Retina (tissue), 1 donor: ENCODE data around the gene ST6GALNAC3.

Source experiments
- DNase-seq: peaks from one replicate; pipeline ENCODE4 v3.0.0-alpha.2; 2016

The ST6GALNAC3 gene

DNA sequence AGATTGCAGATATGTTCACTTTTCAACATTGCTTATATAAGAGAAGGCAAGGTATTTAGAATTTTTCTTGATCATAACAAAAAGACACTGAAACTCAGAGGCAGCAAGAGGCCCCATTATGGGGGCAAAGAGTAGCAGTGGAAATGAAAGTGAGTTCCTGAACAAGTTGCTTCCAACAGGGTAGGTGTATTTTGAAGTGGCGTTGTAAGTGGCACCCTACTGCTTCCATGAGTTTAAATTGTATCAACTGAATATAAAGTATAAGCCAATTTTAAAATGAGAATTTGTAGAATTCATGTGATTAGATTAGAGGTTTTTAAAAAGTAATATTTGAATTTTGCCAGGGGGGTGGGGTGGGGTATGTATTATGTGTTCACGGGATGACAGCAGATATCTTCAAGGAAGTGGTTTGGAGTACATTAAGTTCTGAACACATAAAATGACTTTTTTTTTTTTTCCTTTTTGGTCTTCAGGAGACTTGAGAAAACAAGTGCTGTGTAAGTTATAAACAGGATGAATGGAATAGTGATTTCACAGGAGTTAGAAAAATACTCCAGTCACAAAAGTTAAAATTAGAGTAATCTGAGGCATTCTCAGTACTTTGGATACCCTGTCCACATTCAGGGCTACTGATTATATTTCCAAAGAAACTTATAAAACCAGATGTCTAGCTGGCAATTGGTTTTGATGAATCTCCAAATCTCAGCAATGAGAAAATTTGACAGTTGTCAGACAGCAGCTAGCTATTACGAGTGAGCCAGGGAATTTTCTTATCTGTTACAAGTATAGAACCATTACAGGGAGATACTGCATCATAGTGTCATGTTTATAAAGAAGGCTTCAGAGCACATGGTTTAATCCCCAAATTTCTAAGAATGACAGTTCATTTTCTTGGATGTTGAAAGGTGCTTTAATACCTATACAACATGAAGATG is 182.0 kb downstream of the ST6GALNAC3 start:
- no peak for DNase-seq

DNA sequence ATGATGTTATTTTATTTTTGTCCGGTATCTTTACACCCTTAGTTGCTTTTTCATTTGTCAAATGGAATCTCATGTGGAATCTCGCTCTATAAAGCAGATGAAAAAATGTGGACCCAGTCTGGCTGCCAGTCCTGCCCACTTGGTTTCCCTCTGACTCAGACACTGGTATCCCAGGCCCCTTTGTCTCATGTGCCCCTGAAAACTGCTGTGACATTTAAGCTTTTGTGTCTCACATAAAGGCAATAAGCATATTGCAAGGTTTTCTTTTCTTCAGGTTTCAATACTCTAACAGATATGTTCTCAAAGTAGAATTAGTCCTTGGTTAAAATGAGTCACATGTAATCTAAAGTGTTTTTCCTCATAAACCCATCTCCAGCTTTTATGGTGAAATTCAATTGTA is 183.3 kb downstream of the ST6GALNAC3 start:
- no peak for DNase-seq

DNA sequence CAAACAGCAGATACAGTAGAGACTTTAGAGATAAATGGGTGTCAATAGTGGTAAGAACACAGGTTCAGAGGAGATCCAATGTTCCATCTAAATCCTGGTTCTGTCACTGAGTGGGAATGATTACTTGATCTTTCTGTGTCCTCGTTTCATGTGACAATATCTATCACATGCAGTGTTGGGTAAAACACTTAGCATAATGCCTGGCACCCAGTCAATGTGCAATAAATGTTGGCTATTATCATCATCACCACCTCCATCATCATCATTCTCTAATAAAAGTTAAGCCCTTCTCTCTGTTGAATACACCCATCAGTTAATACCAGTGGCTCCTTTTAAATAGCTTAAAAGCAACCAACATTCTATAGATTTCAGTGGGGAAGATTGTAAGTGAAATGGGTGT is 184.7 kb downstream of the ST6GALNAC3 start:
- DNase-seq, result no peak

DNA sequence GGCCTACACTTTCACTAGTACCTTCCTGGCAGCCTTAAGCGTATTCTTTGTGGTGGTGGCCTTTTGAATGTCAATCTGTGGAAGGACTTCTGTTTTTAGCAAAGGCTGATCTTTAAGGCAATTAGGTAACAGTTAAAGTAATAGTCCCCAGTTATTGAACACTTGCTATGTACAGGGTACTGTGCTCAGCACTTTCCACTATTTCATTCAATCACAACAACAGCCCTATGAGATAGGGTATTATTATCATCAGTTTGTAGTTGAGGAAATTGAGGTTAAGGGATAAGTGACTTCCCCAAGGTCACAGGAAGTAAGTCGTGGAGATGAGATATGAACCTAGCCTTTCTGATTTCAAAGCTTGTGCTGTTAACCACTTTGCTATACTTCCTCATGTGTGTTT is 185.7 kb downstream of the ST6GALNAC3 start:
- DNase-seq, result no peak

DNA sequence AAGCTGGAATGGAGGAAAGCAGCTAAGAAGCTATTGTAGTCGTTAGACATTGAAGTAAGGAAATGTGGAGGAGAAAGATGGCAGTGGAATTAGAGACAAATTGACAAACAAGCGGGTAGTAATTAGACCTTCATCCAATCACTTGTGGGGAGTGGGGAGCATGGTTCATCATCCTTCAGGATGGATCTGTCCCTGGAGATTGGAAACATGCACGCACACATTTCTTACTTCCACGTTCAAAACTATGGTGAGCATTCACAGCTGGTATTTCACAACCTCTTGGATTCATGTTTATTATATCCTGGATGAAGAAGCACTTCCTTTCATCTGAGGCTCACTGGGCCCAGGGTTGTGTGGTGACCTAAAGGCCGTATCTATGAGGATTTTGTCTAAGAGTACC is 188.1 kb downstream of the ST6GALNAC3 start:
- no peak for DNase-seq

DNA sequence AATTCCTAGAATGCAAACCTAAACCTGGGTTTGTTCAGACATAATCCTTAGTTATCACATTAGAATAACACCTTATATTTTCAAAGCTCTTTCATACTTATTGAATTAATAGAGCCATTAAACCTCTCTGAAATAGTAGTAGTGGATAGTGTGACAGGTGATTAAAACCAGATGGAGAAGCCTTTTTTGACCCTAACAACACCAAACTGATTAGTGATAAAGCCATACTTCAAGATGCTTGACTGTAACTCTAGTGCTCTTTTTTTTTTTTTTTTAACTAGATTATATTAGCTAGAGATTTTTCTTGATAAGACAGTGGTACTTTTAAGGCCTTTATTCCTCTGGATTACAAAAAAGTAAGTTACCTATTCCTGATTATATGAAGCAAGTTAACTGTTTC is 190.1 kb downstream of the ST6GALNAC3 start:
- no peak for DNase-seq

DNA sequence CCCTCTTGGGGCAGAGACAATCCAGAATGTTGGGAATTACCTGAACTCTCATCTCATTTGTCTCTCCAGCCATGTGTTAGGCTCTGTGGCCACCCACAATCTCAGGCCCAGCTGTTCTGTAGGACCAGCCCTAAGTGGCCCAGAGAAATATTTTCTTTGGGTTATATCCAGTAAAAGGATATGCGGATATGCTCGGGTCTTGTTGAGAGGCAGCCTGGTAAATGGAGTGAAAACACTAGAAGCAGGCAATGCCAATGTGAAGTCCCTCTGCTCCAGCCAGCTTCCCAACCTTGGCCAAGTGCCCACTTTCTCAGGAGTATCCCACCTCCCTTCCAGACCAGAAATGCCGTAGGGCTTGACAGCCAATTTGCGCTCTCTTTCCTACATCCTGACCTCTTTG is 192.2 kb downstream of the ST6GALNAC3 start:
- no peak for DNase-seq

DNA sequence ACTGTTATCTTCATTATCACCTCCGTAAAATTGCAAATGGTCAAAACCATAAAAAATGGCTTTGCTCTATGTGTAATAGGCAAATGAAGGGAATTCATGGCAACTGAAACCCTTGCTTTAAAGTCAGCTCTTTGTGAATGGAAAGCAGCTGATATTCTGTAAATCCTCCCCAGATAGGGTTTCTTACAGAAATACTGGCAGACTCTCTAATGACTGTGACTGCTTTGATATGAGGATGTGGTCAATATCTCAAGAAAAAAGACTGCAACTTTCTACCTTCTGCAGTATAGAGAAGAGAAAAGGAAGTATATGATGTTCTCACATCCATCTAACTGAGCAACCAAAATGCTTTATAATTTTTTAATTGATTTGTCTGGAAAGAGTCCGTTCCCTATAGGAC is 193.1 kb downstream of the ST6GALNAC3 start:
- no peak for DNase-seq

DNA sequence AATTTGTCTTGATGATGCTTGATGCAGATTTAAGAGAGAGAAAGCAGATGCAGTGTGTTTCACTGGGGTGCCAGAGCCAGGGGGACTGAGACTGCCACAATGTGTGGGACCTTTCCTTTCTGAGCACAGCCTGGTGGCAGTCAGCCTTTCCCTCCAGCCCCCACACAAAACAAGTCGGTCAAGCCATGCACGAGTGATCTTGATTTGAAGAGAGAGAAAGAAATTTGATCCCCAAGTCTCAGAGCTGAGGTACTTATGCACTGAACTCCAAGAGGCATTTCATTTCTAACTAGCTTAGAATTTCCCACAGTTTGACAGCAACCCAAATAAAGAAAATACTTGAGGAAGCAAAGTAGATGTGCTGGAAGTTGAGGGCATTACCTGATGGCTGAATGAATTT is 193.8 kb downstream of the ST6GALNAC3 start:
- DNase-seq, result peak; percentile 72

DNA sequence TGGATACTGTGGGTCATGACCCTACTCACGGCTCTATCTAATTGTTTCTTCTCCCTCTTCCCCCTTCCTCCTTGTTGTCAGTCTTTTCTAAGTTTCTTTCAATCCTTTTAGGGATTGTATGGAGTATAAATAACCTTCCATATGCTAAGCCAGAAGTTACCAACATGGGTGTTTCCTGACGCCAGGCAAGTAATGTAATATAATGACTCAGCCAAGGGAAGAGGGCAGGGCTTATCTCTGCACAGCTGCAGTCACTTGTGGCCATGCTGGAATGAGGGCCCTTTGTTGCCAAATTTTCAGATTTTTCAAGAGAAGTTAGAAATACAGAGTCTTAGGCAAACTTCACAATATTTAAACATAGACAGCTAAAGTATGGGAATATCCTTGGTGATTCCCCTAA is 194.6 kb downstream of the ST6GALNAC3 start:
- no peak for DNase-seq

DNA sequence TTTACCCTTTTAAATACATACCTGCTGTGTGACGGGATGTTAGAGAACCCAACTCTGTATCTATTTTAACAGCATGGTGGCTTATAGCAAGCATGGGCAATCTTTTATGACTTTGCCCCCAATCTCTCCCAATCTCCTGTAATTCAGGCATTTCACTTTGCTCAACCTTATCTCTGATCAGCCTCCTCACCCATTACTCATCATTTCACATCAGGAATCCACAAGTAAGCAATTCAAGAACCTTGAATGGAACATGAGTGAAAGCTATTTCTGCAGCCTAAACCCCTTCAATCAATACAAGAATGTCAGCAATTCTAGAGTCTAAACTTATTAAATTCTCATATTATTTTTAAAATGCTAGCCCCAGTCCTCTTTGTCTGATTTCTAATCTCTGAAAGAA is 199.8 kb downstream of the ST6GALNAC3 start:
- DNase-seq, result no peak

DNA sequence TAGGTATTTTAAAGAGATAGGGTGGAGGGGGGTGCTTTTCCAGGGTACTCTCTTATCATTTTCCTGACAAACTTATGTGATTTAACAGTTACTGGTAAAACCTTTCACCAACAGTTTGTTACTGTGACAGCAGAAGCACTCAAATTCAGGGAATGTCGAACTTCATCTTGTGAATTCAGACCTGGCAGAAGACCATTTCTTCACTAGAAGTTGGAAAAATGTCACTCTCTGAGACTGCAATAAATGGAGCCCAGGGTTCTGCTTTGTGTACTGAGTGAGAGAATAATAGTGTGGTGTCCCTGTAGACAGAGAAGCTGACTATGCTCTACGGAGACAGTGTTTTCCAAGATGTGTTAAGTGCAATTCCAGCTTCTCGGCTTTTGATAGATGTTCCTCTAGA is 200.2 kb downstream of the ST6GALNAC3 start:
- DNase-seq, result no peak

DNA sequence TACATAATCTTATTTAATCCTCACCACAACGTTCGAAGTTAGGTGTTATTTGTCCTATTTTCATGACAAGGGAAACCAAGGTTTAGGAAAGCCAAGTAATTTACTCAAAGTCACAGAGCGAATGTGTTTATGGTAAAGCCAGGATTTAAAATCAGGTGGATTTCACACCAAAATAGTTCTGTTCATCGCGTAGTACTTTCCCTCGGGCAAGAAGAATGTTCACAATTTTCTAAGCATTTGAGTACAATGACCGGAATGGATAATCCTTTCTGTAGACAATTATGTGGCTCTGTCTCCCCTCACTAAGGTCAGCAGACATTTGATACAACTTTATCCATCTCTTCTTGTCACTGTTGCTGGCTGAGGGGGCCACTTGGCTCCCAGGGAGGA is 204.2 kb downstream of the ST6GALNAC3 start:
- DNase-seq, result no peak

DNA sequence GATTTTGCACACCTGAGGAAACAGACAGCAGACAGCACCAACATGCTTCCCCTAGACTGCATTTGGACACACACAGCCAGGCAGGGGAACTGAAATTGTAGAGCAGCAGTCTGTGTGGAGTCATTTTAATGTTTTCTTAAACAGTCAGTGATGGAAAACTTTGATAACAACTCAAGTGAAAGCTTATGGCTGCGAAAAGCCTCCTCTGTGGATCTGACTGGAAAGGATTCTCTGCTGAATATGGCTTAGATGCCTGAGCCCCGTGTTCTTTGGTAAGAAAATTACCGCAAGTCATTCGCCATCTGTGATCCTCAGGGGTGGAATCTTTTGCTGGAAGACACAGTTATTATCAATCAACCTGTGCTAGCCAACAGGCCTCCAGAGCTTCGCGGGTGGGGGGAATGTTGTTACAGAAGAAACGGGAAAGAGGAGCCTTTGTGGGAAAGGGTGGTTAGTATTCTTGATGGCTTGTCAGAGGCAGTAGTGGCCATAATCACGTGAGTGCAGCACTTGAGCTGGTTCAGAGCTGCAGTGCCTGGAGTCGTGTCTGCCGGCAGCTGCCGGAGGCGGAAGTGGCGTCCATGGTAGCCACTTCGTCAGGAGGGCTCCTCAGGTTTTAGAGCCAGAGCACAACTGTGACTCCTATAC is 204.7 kb downstream of the ST6GALNAC3 start:
- peak; percentile 46 for DNase-seq

DNA sequence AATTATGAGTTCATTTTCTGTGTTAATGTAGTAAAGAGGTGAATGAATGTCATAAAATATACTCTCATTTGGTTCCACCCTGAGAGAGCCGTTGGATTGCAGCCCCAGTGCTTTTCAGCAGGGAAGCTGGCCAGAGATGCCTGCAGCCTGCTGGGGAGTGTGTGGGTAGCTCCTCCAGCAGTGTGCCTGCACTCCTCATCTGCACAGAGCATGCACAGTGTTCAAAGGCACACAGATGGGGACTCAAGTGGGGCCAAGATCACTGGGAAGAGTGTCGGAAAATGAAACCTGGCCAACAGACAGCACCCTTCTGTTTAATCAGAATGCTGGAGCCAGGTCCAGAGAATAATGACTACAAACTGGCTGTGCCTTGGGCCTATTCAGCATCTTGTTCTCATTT is 206.8 kb downstream of the ST6GALNAC3 start:
- no peak for DNase-seq

DNA sequence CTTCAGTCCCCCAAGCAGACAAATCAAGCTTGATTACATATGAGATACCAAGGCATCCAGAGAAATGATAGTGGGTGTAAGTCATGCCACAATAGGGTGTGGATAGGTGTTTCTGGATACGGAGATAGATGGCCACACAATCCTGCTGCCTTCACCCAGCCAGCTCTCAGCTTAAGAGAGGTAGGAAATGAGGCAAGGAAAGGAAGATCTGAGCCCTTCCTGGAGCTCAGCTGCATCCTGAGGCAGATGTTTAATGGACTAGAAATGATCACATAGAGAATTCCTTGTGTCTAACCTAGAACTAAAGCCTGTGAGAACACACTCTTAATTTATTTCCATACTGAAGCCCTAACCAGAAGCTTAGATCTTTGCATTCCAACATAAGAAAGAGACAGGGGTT is 210.3 kb downstream of the ST6GALNAC3 start:
- DNase-seq, result no peak

DNA sequence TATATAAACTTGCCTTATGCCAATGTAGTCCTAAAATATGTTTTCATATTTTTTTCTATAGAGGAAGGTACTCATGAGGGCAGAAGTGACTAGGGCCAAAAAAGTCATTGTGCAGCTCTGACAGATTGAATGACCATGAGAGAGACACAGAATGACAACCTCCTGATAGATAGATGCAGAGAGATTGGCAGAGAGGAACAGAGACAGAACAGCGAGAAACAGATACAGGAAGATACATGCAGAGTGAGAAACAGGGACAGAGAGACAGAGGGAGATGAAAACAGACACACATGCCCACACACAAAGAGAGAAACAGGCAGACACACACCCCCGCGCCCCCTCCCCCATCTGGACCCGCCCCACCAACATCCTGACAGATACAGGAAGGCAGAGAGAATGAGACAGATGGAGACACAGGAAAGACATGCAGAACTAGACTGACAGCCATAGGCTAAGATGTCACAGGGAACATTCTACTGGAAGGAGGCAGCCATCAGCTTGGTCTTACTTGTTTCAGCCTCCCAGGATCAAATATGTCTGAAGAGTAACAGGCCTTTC is 211.1 kb downstream of the ST6GALNAC3 start:
- DNase-seq, result no peak

DNA sequence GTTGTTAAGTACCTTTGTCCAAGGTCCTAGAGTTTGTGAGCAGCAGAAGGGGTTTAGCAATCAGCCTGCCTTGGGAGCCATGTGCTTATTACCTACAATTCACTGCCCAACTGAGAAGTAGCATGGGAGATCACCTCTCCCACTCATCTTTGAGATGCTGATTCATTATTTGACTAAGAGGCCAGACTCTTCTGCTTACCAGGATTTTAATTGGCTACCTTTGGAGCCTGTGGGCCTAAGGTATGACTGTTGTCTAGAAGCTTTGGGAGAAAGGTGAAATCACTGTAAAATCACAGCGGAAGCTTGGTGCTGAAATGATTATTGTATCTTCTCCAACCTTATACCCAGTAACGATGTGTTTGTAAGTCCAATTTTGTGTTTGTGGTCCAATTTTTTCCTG is 213.4 kb downstream of the ST6GALNAC3 start:
- no peak for DNase-seq

DNA sequence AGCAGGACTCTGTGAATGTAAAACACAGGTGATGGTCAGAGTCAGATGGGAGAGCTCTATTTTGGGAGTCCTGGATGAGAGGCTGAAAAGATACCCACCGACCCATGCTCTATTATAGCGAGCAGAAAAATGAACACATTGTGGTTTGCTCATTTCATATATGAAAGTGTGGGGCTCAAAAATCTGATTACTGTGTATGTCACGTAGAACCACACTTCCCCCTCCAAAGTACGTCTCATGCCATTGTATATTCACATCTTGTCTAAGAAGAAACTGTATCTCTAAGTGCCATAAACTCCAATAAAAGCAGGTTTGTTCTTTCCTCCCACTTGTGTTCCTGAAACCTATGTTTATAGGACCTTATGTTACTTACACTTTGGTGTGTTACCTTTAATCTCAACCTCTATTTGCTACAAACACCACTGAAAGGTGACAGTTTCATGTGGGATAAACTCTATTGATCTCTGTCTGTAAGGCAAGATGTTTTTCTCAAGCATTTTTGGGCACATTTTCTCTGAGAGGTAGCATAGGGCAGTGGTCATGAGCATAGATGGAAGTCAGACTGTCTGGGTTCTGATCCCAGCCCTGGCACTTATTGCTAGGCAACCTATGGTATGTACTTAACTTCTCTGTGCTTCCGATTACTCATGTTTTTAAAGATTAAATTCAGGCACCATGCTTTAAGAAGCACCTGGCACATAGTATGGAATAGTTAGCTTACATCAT is 214.4 kb downstream of the ST6GALNAC3 start:
- no peak for DNase-seq

DNA sequence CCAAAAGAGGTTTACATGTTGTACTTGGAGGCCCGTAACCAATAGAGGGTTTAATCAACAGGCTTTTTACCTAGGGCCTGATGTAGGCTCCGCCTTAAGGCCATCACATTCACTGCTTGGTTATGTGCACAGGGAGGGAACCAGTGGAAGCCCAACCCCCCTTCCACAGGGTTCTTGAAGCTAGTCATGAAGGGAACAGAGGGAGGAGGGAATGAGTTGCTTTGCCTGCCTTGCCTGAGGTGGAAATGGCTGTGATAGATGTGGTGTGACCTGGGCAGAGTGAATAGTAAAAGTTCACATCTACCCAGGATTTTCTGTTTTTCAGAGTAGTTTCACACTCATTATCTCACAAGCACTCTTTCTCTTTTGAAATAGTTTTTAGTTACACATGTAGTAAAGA is 215.1 kb downstream of the ST6GALNAC3 start:
- DNase-seq, result no peak

DNA sequence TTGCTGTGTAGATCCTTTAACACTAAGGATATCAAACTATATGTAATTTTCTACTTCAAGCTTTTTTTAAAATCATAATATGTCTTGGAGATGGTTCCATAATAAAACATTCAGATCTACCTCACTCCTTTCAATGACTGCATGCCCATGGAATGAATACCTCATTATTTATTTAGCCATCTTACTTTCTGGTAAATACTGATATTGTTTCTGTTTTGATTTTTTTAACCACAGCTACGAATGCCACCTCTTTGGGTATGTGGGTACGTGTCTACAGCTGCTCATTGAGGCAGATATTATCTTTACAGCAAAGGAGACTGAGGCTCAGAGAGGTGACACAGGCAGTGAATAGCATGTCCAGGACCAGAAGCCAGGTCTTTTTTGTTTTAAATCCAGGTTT is 215.7 kb downstream of the ST6GALNAC3 start:
- DNase-seq, result no peak

DNA sequence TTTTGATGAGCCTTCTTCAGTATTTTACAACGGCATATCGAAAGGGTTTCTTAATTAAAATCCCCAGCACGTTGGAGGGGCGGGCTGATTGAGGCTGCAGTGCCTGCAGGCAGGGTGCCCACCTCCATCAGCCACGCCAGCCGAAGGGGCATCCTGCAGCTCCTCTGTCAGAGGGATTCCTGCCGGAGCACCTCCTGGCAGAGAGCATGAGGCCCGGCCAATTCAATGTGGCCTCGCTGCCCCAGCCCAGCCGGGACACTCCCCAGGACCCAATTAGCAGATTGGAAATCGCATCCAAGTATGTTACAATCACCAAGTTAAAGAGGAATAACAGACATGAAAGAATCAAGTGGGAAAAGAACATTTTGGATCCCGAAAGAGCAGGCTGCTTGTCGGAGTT is 216.6 kb downstream of the ST6GALNAC3 start:
- peak; percentile 48 for DNase-seq

DNA sequence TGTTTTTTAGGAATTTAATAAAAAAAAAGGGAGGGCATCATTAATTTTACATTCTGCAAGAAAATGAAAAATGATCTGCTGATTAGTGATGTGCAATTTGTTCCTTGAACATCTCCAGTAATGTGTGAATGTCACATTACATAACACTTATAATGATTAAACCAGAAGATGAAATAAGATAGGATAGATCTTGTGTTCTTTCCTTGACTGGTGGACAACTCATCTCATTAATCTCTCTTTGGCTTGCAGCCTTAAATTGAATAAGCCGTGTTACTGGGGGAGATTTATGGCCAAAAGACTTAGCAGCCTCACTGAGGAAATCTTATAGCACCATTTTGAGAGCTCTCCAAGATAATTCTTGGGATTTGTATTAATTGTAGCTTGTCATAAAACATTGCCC is 217.2 kb downstream of the ST6GALNAC3 start:
- DNase-seq, result no peak
